Measurements from ENCODE around the gene RNF121. TPM values are rescaled to one million over a fixed set of nuclear protein-coding genes. Genes with fewer than 3 reads are reported as not detected.

The RNF121 gene
- total RNA-seq, 1 donor from 2014 or later, result 18.4 TPM

Other genes starting within 250 kb of the RNF121 start
- gene DEFB108B, start 95.8 kb upstream of the RNF121 start, total RNA-seq, result not detected
- not detected for gene DEFB131B, start 50.6 kb upstream of the RNF121 start, total RNA-seq
- gene XNDC1N, start 452 bp upstream of the RNF121 start, total RNA-seq, result 2.9 TPM
- gene IL18BP, start 69.9 kb downstream of the RNF121 start, total RNA-seq, result 6.2 TPM
- gene NUMA1, start 151.5 kb downstream of the RNF121 start, total RNA-seq, result 86.0 TPM
- 4.2 TPM for gene LRRC51, start 151.8 kb downstream of the RNF121 start, total RNA-seq
- gene LAMTOR1, start 174.3 kb downstream of the RNF121 start, total RNA-seq, result 79.3 TPM
- gene TOMT, start 176.9 kb downstream of the RNF121 start, total RNA-seq, result not detected
- 46.4 TPM for gene ANAPC15, start 183.6 kb downstream of the RNF121 start, total RNA-seq
- not detected for gene FOLR3, start 206.7 kb downstream of the RNF121 start, total RNA-seq

All from cardiac septum (tissue), 1 donor.